Fibroblast of lung (primary cell): ENCODE results near the gene EIF1AD. TPM values are rescaled to one million over a fixed set of nuclear protein-coding genes. Genes with fewer than 3 reads are reported as not detected.

Experiments used
- DNase-seq, 2 donors: peaks; one replicate each; pipeline versions ENCODE4 v3.0.0 to v3.0.0-alpha.2; 2010; ENCODE audit warnings: low read depth in 2 of 2
- H2AFZ ChIP-seq: 2 replicates; pipeline ENCODE4 v1.5.1; 2012; ENCODE audit warnings: low read length, control low read depth, inconsistent platforms
- H3K27ac ChIP-seq: 2 replicates; pipeline ENCODE4 v1.5.1; 2011; ENCODE audit warnings: low read length, control low read depth; ENCODE audit not compliant: insufficient read depth
- H3K27me3 ChIP-seq: 2 replicates; pipeline ENCODE4 v1.5.1; 2011; ENCODE audit warnings: mild to moderate bottlenecking, low read length; ENCODE audit not compliant: control insufficient read depth, insufficient read depth
- H3K36me3 ChIP-seq: 2 replicates; pipeline ENCODE4 v1.5.1; 2011; ENCODE audit warnings: low read length; ENCODE audit not compliant: control insufficient read depth, insufficient read depth
- H3K4me1 ChIP-seq: 2 replicates; pipeline ENCODE4 v1.5.1; 2011; ENCODE audit warnings: low read length; ENCODE audit not compliant: control insufficient read depth, insufficient read depth; ENCODE audit errors: extremely low read depth
- H3K4me2 ChIP-seq: 2 replicates; pipeline ENCODE4 v1.5.1; 2011; ENCODE audit warnings: low read length, control low read depth; ENCODE audit not compliant: insufficient read depth; ENCODE audit errors: extremely low read depth
- H3K4me3 ChIP-seq, 4 experiments: fragments of 200-600 bp in 1 of 4; sonication (generic) in 1 of 4; replicated peaks in 1 of 4; 2 replicates each; pipeline ENCODE4 v1.5.1; 2011 to 2016; ENCODE audit warnings: low read length in 4 of 4, low read depth in 3 of 4, mild to moderate bottlenecking in 3 of 4, control low read depth in 2 of 4, inconsistent platforms in 1 of 4, mixed read lengths in 1 of 4; ENCODE audit not compliant: insufficient read depth in 1 of 4; ENCODE audit errors: control extremely low read depth in 1 of 4
- H3K79me2 ChIP-seq: 2 replicates; pipeline ENCODE4 v1.5.1; 2012; ENCODE audit warnings: mild to moderate bottlenecking, low read length, inconsistent platforms; ENCODE audit not compliant: control insufficient read depth, insufficient read depth
- H3K9ac ChIP-seq: 2 replicates; pipeline ENCODE4 v1.5.1; 2011; ENCODE audit warnings: mild to moderate bottlenecking, low read length, control low read depth; ENCODE audit not compliant: insufficient read depth
- H3K9me3 ChIP-seq: 2 replicates; pipeline ENCODE4 v1.5.1; 2012; ENCODE audit warnings: low read depth, low read length; ENCODE audit not compliant: control insufficient read depth, insufficient read depth
- H4K20me1 ChIP-seq: 2 replicates; pipeline ENCODE4 v1.5.1; 2011; ENCODE audit warnings: low read length; ENCODE audit not compliant: control insufficient read depth, insufficient read depth; ENCODE audit errors: extremely low read depth
- EZH2 ChIP-seq: IDR thresholded peaks from 2 replicates; pipeline ENCODE4 v1.5.1; 2012; ENCODE audit warnings: low read length, control low read depth, mild to moderate bottlenecking; ENCODE audit errors: missing control alignments
- polyA plus RNA-seq, 2 donors: library from polyadenylated mRNA; depleted of rRNA in 1 of 2; stranded (reverse) in 1 of 2; unstranded in 1 of 2; fragments of >200 nt; gene quantifications; 2 replicates each; pipeline ENCODE4 v1.2.1, GENCODE V29; 2011 to 2012; ENCODE audit warnings: missing spikeins in 1 of 2
- total RNA-seq: library from RNA; depleted of rRNA; stranded (reverse); fragments of >200 nt; gene quantifications from 2 replicates; pipeline ENCODE4 v1.2.1, GENCODE V29; 2014
- TF ChIP-seq, protein P1 (sequence below), 2 donors: IDR thresholded peaks in 1 of 2; conservative IDR thresholded peaks in 1 of 2; 1 replicate in 1 of 2; 2 replicates in 1 of 2; pipeline ENCODE4 v1.5.1; 2011 to 2012; ENCODE audit warnings: low read length in 2 of 2, control low read depth in 1 of 2, inconsistent platforms in 1 of 2, low read depth in 1 of 2, mild to moderate bottlenecking in 1 of 2

Gene EIF1AD
- total and polyA plus RNA-seq, 2 donors (not counting 1 experiment from before 2014, with no cell fraction given) = 23.5 to 26.2 TPM

DNA sequence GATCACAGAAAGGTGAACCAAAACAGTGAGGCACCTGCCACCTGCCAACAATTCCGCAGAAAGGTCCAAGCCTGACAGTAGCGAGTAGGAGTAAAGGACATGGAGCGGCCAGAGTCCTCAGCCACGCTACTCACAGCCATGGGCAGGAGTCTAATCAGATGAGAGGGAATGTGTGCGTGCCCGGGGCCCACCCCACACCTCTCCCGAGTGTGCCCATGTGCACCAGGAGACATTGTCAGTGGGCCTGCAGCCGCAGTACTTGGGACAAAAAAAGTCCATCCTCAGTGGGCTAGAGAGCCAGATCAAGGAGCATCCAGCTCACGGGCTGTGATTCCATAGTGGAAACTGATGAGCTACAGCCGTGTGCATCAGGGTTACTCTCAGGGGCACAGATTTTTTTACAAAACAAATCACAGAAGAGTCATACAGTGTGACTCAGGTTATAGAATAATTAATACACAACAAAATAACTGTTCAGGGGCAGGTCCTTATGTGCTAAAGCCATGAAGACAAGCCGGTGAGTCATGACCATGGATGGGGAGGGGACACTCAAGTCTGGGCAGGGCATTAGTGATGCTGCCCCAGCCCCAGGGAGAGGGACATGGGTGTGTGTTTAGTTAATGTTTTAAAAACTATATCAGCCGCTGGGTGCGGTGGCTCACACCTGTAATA lies 28.4 kb downstream of the EIF1AD start:
- TF ChIP-seq, protein P1, sequence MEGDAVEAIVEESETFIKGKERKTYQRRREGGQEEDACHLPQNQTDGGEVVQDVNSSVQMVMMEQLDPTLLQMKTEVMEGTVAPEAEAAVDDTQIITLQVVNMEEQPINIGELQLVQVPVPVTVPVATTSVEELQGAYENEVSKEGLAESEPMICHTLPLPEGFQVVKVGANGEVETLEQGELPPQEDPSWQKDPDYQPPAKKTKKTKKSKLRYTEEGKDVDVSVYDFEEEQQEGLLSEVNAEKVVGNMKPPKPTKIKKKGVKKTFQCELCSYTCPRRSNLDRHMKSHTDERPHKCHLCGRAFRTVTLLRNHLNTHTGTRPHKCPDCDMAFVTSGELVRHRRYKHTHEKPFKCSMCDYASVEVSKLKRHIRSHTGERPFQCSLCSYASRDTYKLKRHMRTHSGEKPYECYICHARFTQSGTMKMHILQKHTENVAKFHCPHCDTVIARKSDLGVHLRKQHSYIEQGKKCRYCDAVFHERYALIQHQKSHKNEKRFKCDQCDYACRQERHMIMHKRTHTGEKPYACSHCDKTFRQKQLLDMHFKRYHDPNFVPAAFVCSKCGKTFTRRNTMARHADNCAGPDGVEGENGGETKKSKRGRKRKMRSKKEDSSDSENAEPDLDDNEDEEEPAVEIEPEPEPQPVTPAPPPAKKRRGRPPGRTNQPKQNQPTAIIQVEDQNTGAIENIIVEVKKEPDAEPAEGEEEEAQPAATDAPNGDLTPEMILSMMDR (conservative IDR thresholded peaks at IDR 0.05 in 1 of 2, IDR thresholded peaks at IDR 0.05 in 1 of 2; ENCODE audit: low read depth in 1 of 2, low read length in 2 of 2) = no peak
- TF ChIP-seq EZH2 = no peak
- Histone ChIP-seq H3K9me3 (no peaks in the 10 kb centered on the region), H3K4me2 (no peak overlapping the region), H3K36me3 (peaks cover 20% of the 10 kb centered on the region), H4K20me1 (no peaks in the 10 kb centered on the region), H3K4me1 (peaks cover 4% of the 10 kb centered on the region), H3K27ac (no peak overlapping the region), H3K9ac (no peak overlapping the region), H2AFZ (no peak overlapping the region), H3K79me2 (no peaks in the 10 kb centered on the region), H3K27me3 (no peaks in the 10 kb centered on the region), H3K4me3 (no peak overlapping the region)
- DNase-seq = peak; percentile 22 to 58

DNA sequence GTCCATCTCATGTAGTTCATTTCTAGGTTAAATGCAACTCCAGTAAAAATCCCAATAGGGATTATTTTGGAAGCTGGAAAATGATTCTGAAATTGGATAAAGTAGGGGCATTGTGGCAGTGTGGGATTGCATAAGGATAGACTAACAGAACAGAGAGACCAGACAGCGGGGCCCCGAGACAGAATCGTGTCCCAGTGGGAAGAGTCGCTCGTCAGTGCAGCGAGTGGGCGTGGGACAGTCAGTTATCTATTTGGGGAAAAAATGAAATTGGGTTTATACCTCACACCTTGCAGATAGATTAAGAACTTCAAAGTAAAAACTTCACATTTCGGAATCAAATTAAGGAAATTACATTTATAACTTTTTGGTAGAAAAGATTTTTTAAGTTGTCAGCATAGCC lies 29.8 kb downstream of the EIF1AD start:
- Histone ChIP-seq H3K4me1 (peaks cover 4% of the 10 kb centered on the region), H3K79me2 (no peaks in the 10 kb centered on the region), H3K36me3 (peaks cover 15% of the 10 kb centered on the region), H3K27ac (no peak overlapping the region), H4K20me1 (no peaks in the 10 kb centered on the region), H2AFZ (no peak overlapping the region), H3K9me3 (no peaks in the 10 kb centered on the region), H3K4me3 (no peak overlapping the region), H3K27me3 (no peaks in the 10 kb centered on the region), H3K4me2 (no peak overlapping the region), H3K9ac (no peak overlapping the region)
- no peak for DNase-seq
- no peak for TF ChIP-seq EZH2
- TF ChIP-seq, protein P1 (conservative IDR thresholded peaks at IDR 0.05 in 1 of 2, IDR thresholded peaks at IDR 0.05 in 1 of 2; ENCODE audit: low read depth in 1 of 2, low read length in 2 of 2) = no peak

DNA sequence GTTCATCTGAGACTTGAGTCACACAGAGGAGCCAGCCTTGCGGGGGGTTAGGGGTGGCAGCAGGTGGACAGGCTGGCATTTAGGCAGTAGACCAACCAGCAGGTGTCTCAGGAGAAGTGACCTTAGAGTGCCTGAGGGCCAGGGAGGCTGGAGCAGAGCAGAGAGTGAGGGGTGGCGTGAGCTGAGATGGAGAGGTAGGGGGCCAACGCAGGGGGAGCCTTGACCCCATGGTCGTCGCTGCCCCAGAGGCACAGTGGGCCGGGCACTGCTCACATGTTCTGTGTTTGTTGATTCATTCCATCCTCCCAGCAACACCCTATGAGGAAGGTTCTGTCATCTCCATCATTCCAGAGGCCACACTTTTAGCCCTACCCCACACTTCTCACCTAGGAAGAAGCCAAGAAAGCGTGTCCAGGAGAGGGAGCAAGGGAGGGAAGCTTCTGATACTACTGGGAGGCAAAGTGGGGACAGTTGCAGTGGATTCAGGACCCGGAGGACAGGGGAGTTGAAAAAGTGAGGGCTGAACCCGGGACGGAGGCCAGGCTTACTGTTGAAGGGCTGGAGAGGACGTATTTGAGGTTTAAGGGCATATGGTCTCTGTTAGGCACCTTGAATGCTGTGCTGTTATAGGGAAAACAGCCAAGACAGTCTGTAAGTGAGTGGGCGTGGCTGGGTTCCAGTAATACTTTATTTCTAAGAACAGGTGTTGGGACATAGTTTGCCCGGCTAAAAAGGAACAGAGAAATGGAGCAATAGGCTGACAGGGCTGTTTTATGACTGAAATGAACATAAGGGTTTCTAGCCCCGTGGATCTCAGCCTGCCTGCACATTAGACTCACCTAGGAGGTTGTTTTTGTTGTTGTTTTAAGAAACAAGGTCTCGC lies 33.1 kb downstream of the EIF1AD start:
- Histone ChIP-seq H3K36me3 (peaks cover 38% of the 10 kb centered on the region), H3K9me3 (no peaks in the 10 kb centered on the region), H3K4me1 (peaks cover 4% of the 10 kb centered on the region), H3K9ac (no peak overlapping the region), H3K79me2 (peaks cover 14% of the 10 kb centered on the region), H4K20me1 (no peaks in the 10 kb centered on the region), H3K4me3 (no peak overlapping the region), H2AFZ (no peak overlapping the region), H3K27ac (no peak overlapping the region), H3K27me3 (no peaks in the 10 kb centered on the region), H3K4me2 (no peak overlapping the region)
- DNase-seq = no peak
- TF ChIP-seq, protein P1 (conservative IDR thresholded peaks at IDR 0.05 in 1 of 2, IDR thresholded peaks at IDR 0.05 in 1 of 2; ENCODE audit: low read depth in 1 of 2, low read length in 2 of 2) = no peak
- no peak for TF ChIP-seq EZH2
